Body of pancreas (tissue), 4 donors: ENCODE results near the gene EPC2. TPM values are rescaled to one million over a fixed set of nuclear protein-coding genes. Genes with fewer than 3 reads are reported as not detected.

Source experiments
- ATAC-seq: fragments of 150-250 bp; one replicate; pipeline ENCODE4 v1.9.1; 2016
- DNase-seq, 4 donors: peaks; one replicate each; pipeline ENCODE4 v3.0.0-alpha.2; 2019
- H3K27ac ChIP-seq, 4 donors: fragments of 200-600 bp; sonication (generic); 1 replicate in 3 of 4; 2 replicates in 1 of 4; pipeline versions ENCODE4 v1.5.1 to v1.6.1; 2016 to 2019; ENCODE audit warnings: mild to moderate bottlenecking in 1 of 4, mixed read lengths in 1 of 4, moderate library complexity in 1 of 4
- H3K27me3 ChIP-seq, 2 donors: fragments of 200-600 bp; sonication (generic); one replicate each; pipeline ENCODE4 v1.6.0; 2016; ENCODE audit warnings: mild to moderate bottlenecking in 1 of 2
- H3K36me3 ChIP-seq, 2 donors: fragments of 200-600 bp; sonication (generic); replicated peaks in 1 of 2; 2 replicates each; pipeline ENCODE4 v1.5.1; 2016; ENCODE audit warnings: low read depth in 2 of 2; ENCODE audit not compliant: insufficient read depth in 1 of 2
- H3K4me1 ChIP-seq: fragments of 200-600 bp; sonication (generic); one replicate; pipeline ENCODE4 v1.6.0; 2016
- H3K4me3 ChIP-seq, 2 donors: fragments of 200-600 bp; sonication (generic); 1 replicate in 1 of 2; 2 replicates in 1 of 2; pipeline ENCODE4 v1.5.1; 2016 to 2019
- H3K9me3 ChIP-seq, 3 donors: fragments of 200-600 bp; sonication (generic); 1 replicate in 2 of 3; 2 replicates in 1 of 3; pipeline ENCODE4 v1.5.1; 2016
- POLR2A ChIP-seq, 3 donors: fragments of 450-650 bp; IDR thresholded peaks; one replicate each; pipeline ENCODE4 v1.6.1; 2016; ENCODE audit warnings: antibody characterized with exemption in 3 of 3, mild to moderate bottlenecking in 2 of 3
- WGBS, 2 donors: methylation state at CpG; one replicate each; pipeline ENCODE4 v1.1.5; 2017; 5-methylcytosine and 5-hydroxymethylcytosine counted together
- intact Hi-C: fragments of 100-400 bp; cut with DNase I; formaldehyde crosslinking; loops from one replicate; pipeline ENCODE4 v1.15.1; 2023
- total RNA-seq, 2 donors: library from RNA; depleted of rRNA; stranded (reverse); fragments of >200 nt; gene quantifications; one replicate each; pipeline ENCODE4 v1.1.0, GENCODE V29; 2016
- TF ChIP-seq, protein P1 (sequence below), 7 experiments: fragments of 450-650 bp in 4 of 7; fragments of 200-600 bp in 3 of 7; sonication (generic) in 3 of 7; IDR thresholded peaks; one replicate each; pipeline ENCODE4 v1.5.1; 2016 to 2019; ENCODE audit warnings: antibody characterized with exemption in 7 of 7

Gene EPC2
- total RNA-seq, 2 donors from 2014 or later, result 19.2 to 21.1 TPM

DNA sequence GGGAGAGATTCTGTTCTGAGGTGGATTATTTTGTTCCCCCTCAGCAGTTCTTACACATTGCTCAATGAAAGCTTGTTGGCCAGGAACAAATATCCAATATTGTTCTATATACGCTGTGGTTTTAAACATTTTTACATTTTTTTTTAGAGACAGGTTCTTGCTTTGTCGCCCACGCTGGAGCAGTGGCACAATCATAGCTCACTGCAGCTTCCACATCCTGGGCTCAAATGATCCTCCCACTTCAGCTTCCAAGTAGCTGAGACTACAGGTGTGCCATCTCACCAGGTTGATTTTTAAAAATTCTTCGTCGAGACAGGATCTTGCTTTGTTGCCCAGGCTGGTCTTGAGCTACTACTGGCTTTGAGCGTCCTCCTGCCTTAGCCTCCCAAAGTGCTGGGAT lies 171.6 kb downstream of the EPC2 start:
- no peak overlapping the region for H3K4me3 ChIP-seq
- intact Hi-C loops, result no loop called here
- no peaks in the 10 kb centered on the region for H3K9me3 ChIP-seq
- ATAC-seq, result no peak
- no peaks in the 10 kb centered on the region for H3K36me3 ChIP-seq
- H3K27me3 ChIP-seq, result no peaks in the 10 kb centered on the region
- no peak overlapping the region for H3K27ac ChIP-seq
- TF ChIP-seq POLR2A (IDR thresholded peaks at IDR 0.05), result no peak
- TF ChIP-seq, protein P1, sequence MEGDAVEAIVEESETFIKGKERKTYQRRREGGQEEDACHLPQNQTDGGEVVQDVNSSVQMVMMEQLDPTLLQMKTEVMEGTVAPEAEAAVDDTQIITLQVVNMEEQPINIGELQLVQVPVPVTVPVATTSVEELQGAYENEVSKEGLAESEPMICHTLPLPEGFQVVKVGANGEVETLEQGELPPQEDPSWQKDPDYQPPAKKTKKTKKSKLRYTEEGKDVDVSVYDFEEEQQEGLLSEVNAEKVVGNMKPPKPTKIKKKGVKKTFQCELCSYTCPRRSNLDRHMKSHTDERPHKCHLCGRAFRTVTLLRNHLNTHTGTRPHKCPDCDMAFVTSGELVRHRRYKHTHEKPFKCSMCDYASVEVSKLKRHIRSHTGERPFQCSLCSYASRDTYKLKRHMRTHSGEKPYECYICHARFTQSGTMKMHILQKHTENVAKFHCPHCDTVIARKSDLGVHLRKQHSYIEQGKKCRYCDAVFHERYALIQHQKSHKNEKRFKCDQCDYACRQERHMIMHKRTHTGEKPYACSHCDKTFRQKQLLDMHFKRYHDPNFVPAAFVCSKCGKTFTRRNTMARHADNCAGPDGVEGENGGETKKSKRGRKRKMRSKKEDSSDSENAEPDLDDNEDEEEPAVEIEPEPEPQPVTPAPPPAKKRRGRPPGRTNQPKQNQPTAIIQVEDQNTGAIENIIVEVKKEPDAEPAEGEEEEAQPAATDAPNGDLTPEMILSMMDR (IDR thresholded peaks at IDR 0.05), result no peak
- WGBS, 2 donors, result 83 to 91% methylated on average over 6 of the region's 6 CpGs
- H3K4me1 ChIP-seq, result peaks cover 11% of the 10 kb centered on the region
- no peak for DNase-seq

DNA sequence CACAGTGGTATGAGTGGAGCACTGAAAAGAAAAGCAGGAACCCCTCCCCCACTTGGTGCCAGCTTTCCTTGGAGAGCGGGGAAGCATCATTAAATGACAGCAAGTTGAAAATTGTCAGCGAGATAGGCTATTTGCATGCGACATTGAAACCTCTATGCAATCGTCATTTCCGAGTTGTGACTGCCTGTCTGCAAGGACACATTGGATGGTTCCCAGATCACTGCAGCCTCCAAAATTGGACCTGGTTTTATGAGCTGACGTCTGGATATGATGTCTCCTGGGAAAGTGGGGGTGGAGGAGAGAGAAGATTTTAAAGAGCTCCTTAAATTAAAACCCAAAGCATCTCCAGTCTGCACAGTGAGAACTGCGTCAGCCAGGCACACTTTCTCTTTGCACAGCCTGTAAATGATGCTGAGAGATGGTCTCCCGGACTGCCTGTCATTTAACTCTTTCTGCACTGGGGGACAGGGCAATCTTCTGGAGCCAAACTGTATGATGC lies 172.7 kb downstream of the EPC2 start:
- peaks cover 11% of the 10 kb centered on the region for H3K4me1 ChIP-seq
- ATAC-seq (no peak), DNase-seq (no peak)
- H3K4me3 ChIP-seq, result no peak overlapping the region
- intact Hi-C loops, result no loop called here
- WGBS, 2 donors, result 13 to 18% methylated on average over 6 to 8 of the region's 8 CpGs
- H3K27ac ChIP-seq, result no peak overlapping the region
- no peaks in the 10 kb centered on the region for H3K9me3 ChIP-seq
- H3K36me3 ChIP-seq, result no peaks in the 10 kb centered on the region
- TF ChIP-seq, protein P1 (IDR thresholded peaks at IDR 0.05), result no peak
- TF ChIP-seq POLR2A (IDR thresholded peaks at IDR 0.05), result no peak
- H3K27me3 ChIP-seq, result no peaks in the 10 kb centered on the region

DNA sequence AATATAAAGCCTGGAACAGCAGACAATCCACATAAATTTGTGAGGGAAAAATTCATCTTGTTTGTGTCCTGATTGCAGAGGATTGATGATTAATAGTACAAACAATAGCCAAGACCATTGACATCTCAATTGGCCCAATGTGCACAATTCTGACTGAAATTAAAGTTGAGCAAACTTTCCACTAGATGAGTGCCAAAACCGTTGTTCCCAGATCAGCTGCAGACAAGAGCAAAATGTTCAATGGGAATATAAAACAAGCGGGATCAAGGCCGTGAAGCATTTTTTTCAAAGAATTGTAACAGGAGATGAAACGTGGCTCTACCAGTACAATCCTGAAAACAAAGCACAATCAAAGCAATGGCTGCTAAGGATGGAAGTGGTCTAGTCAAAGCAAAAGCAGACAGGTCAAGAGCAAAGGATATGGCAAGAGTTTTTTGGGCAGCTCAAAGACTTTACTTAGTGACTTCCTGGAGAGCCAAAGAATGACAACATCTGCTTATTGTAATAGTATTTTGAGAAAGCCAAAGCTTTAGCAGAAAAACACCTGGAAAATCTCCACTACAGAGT lies 174.6 kb downstream of the EPC2 start:
- WGBS, 2 donors, result 47 to 50% methylated on average over 4 of the region's 4 CpGs
- intact Hi-C loops, result no loop called here
- TF ChIP-seq POLR2A (IDR thresholded peaks at IDR 0.05), result no peak
- TF ChIP-seq, protein P1 (IDR thresholded peaks at IDR 0.05), result no peak

DNA sequence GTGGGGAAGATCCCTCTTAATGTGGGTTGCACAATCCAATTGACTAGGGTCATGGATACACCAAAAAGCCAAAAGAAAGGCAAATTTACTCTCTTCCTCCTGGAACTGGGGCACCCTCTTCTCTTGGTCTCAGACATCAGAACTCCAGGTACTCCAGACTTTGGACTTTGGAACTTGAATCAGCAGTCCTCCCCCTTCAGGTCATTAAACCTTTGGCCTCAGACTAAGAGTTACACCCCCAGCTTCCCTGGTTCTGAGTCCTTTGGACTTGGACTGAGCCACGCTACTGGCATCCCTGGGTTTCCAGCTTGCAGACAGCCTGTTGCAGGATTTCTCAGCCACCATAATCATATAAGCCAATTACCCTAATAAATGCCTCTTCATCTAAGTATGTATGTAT lies 179.6 kb downstream of the EPC2 start:
- no peaks in the 10 kb centered on the region for H3K4me1 ChIP-seq
- no peak overlapping the region for H3K27ac ChIP-seq
- intact Hi-C loops, result no loop called here
- ATAC-seq (no peak), DNase-seq (no peak)
- H3K27me3 ChIP-seq, result no peaks in the 10 kb centered on the region
- no peaks in the 10 kb centered on the region for H3K9me3 ChIP-seq
- no peaks in the 10 kb centered on the region for H3K36me3 ChIP-seq
- TF ChIP-seq, protein P1 (IDR thresholded peaks at IDR 0.05), result no peak
- TF ChIP-seq POLR2A (IDR thresholded peaks at IDR 0.05), result no peak
- WGBS, 2 donors, result 92 to 100% methylated on average over 1 of the region's 1 CpG
- no peak overlapping the region for H3K4me3 ChIP-seq

More for the DNA sequence above, 174.6 kb downstream of the EPC2 start:
- Histone ChIP-seq H3K9me3 (no peaks in the 10 kb centered on the region), H3K27me3 (no peaks in the 10 kb centered on the region), H3K4me1 (peaks cover 8% of the 10 kb centered on the region), H3K4me3 (no peak overlapping the region), H3K36me3 (no peaks in the 10 kb centered on the region), H3K27ac (no peak overlapping the region)
- ATAC-seq, result no peak
- DNase-seq, result no peak

DNA sequence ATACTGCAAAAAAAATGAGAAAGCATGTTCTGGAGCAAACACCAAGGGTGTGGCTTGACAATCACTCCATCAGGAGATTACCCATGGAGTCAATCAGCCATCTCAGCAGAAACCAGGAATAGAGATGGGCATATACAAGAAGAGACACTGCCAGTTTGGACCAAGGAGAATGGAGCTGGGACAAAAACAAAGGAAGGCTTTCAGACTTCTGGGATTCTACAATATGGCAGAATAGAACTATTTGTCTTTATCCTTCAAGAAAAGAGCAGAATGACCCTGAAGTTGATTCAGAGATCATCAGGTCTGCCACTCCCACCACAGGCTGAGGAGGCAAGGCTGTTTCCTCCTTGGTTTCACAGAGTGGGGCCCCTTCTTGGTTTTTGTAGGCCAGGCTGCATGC lies 182.2 kb downstream of the EPC2 start:
- Histone ChIP-seq H3K4me1 (no peaks in the 10 kb centered on the region), H3K36me3 (no peaks in the 10 kb centered on the region), H3K27me3 (no peaks in the 10 kb centered on the region), H3K4me3 (no peak overlapping the region), H3K9me3 (no peaks in the 10 kb centered on the region), H3K27ac (no peak overlapping the region)
- no peak for DNase-seq
- no peak for ATAC-seq
- no peak for TF ChIP-seq POLR2A (IDR thresholded peaks at IDR 0.05)
- TF ChIP-seq, protein P1 (IDR thresholded peaks at IDR 0.05), result no peak
- intact Hi-C loops, result no loop called here
